HepG2 (cell line): ENCODE measurements around the gene ZNF474. TPM values are rescaled to one million over a fixed set of nuclear protein-coding genes. Genes with fewer than 3 reads are reported as not detected.

ENCODE experiments used
- ATAC-seq: fragments of 200-7000 bp; cut with Tn5 transposase; 3 replicates; pipeline ENCODE4 v1.9.1; 2020; ENCODE audit warnings: mild to moderate bottlenecking, moderate library complexity
- BruUV-seq: library from RNA; stranded (reverse); fragments of 400-500 nt; replicated peaks from 2 replicates; lab custom pipeline; 2021; lab: Mats Ljungman, UMichigan
- CTCF ChIA-PET: fragments of 300-600 bp; formaldehyde crosslinking; extraction: SDS; loops from one replicate; lab custom pipeline; 2021; ENCODE audit warnings: low total read pairs, inconsistent platforms, low intra/inter-chr PET ratio; lab: Yijun Ruan, JAX
- POLR2A ChIA-PET: fragments of 350-600 bp; sonication (Branson Sonifier 250); formaldehyde crosslinking; loops from one replicate; lab custom pipeline; 2020; ENCODE audit warnings: antibody characterized with exemption, inconsistent platforms; lab: Yijun Ruan, JAX
- DNase-seq: peaks from one replicate; pipeline ENCODE4 v3.0.0-alpha.2; 2015; ENCODE audit warnings: low spot score
- FAIRE-seq: peaks from 3 replicates; lab custom pipeline; 2011; peaks lifted over from hg19 to GRCh38; lab: Jason Lieb, UNC
- H2AFZ ChIP-seq: one replicate; pipeline ENCODE4 v1.6.1; 2011; ENCODE audit warnings: low read length, inconsistent platforms
- H3K27ac ChIP-seq: fragments of 300-600 bp; 3 replicates; pipeline ENCODE4 v1.8.0; 2011; ENCODE audit warnings: mixed run types, mild to moderate bottlenecking, mixed read lengths, low read length, inconsistent platforms; ENCODE audit not compliant: insufficient read depth; ENCODE audit errors: extremely low read length
- H3K27me3 ChIP-seq, 2 experiments: fragments of 200-600 bp in 1 of 2; 2 replicates in 1 of 2; 3 replicates in 1 of 2; pipeline versions ENCODE4 v1.6.0 to v1.8.0; 2011; ENCODE audit warnings: low read length in 2 of 2, mild to moderate bottlenecking in 2 of 2, moderate library complexity in 2 of 2, inconsistent platforms in 1 of 2; ENCODE audit not compliant: insufficient read depth in 2 of 2, control insufficient read depth in 1 of 2
- H3K36me3 ChIP-seq, 2 experiments: fragments of 200-600 bp in 1 of 2; replicated peaks in 1 of 2; 2 replicates in 1 of 2; 3 replicates in 1 of 2; pipeline versions ENCODE4 v1.5.1 to v1.8.0; 2011; ENCODE audit warnings: low read length in 2 of 2, inconsistent platforms in 1 of 2; ENCODE audit not compliant: insufficient read depth in 2 of 2, control insufficient read depth in 1 of 2
- H3K4me1 ChIP-seq: 2 replicates; pipeline ENCODE4 v1.5.1; 2012; ENCODE audit warnings: low read length, inconsistent platforms; ENCODE audit not compliant: insufficient read depth
- H3K4me2 ChIP-seq: 2 replicates; pipeline ENCODE4 v1.6.0; 2011; ENCODE audit warnings: low read depth, low read length, inconsistent platforms
- H3K4me3 ChIP-seq, 3 experiments: fragments of 200-600 bp in 1 of 3; sonication (generic), shearing (Covaris generic) in 1 of 3; replicated peaks in 1 of 3; 2 replicates each; pipeline ENCODE4 v1.5.1; 2011 to 2016; ENCODE audit warnings: low read length in 3 of 3, inconsistent platforms in 2 of 3, low read depth in 2 of 3, mild to moderate bottlenecking in 2 of 3, control low read depth in 1 of 3, mixed read lengths in 1 of 3; ENCODE audit not compliant: insufficient read depth in 1 of 3
- H3K79me2 ChIP-seq: one replicate; pipeline ENCODE4 v1.6.1; 2011; ENCODE audit warnings: low read length, inconsistent platforms; ENCODE audit not compliant: insufficient read depth
- H3K9ac ChIP-seq: 2 replicates; pipeline ENCODE4 v1.6.0; 2011; ENCODE audit warnings: mild to moderate bottlenecking, low read depth, low read length, inconsistent platforms; ENCODE audit not compliant: insufficient read depth
- H3K9me3 ChIP-seq: 2 replicates; pipeline ENCODE4 v1.5.1; 2012; ENCODE audit warnings: mild to moderate bottlenecking, low read length
- H4K20me1 ChIP-seq: 2 replicates; pipeline ENCODE4 v1.6.0; 2011; ENCODE audit warnings: inconsistent platforms, mild to moderate bottlenecking, low read length, moderate library complexity; ENCODE audit not compliant: insufficient read depth
- FOXK2 ChIP-seq: fragments of 450-650 bp; IDR thresholded peaks from 2 replicates; pipeline ENCODE4 v1.6.1; 2016
- MAX ChIP-seq: IDR thresholded peaks from 2 replicates; pipeline ENCODE4 v1.6.1; 2012; ENCODE audit warnings: inconsistent platforms
- MBNL3 ChIP-seq: fragments of 250-450 bp; sonication (Bioruptor Pico); conservative IDR thresholded peaks from 2 replicates; pipeline ENCODE4 v1.8.0; 2022; ENCODE audit warnings: mild to moderate bottlenecking, inconsistent platforms
- SMC3 ChIP-seq: IDR thresholded peaks from 2 replicates; pipeline ENCODE4 v1.6.1; 2011; ENCODE audit warnings: low read length, improper control_type of control experiment
- STAG1 ChIP-seq: sonication (generic); formaldehyde crosslinking; IDR thresholded peaks from 2 replicates; pipeline ENCODE4 v1.4.0; 2020; ENCODE audit warnings: missing genetic modification reagents
- XBP1 ChIP-seq: sonication (generic); formaldehyde crosslinking; IDR thresholded peaks from 2 replicates; pipeline ENCODE4 v1.5.0; 2020; ENCODE audit warnings: missing genetic modification reagents
- ZNF30 ChIP-seq: sonication (generic); formaldehyde crosslinking; IDR thresholded peaks from 2 replicates; pipeline ENCODE4 v1.5.0; 2020; ENCODE audit warnings: mild to moderate bottlenecking, missing genetic modification reagents
- WGBS: methylation state at CpG from one replicate; pipeline ENCODE4 v1.1.6; 2017; ENCODE audit warnings: low lambda C conversion rate; 5-methylcytosine and 5-hydroxymethylcytosine counted together
- in situ Hi-C: cut with HindIII; loops from 2 replicates; pipeline ENCODE4 v1.10.0; 2017; ENCODE audit warnings: low pct_unique_long_range_greater_than_20kb; ENCODE audit not compliant: extremely low pct_ligation_motif_present
- intact Hi-C: fragments of 100-400 bp; cut with micrococcal nuclease; formaldehyde crosslinking; loops from one replicate; pipeline ENCODE4 v1.10.0; 2022; ENCODE audit not compliant: unreplicated experiment
- polyA plus RNA-seq, 8 experiments: library from polyadenylated mRNA; depleted of rRNA in 3 of 8; stranded (reverse) in 7 of 8; unstranded in 1 of 8; fragments of >200 nt; fragmentation: Illumina TruSeq in 4 of 8; extraction: Trizol in 4 of 8; gene quantifications; 2 replicates each; pipeline versions ENCODE4 v1.2.1 to v1.2.3, GENCODE V29; 2011 to 2016; ENCODE audit warnings: low read depth in 4 of 8, missing spikeins in 1 of 8, mixed read lengths in 1 of 8; ENCODE audit not compliant: insufficient read depth in 1 of 8
- total RNA-seq, 5 experiments: library from RNA; depleted of rRNA; stranded (reverse); fragments of >200 nt; fragmentation: Illumina TruSeq; extraction: Trizol; gene quantifications; 2 replicates each; pipeline ENCODE4 v1.2.3, GENCODE V29; 2016; ENCODE audit warnings: low read depth in 1 of 5
- TF ChIP-seq, protein P1 (sequence below): sonication (generic); formaldehyde crosslinking; IDR thresholded peaks from 2 replicates; pipeline ENCODE4 v1.5.0; 2020; ENCODE audit warnings: mild to moderate bottlenecking, missing genetic modification reagents, moderate library complexity

ZNF474 gene
- total and polyA plus RNA-seq, 2 of the 13 experiments (the other 11 are each of a cell fraction or from before 2014, with no cell fraction given), result 0.07 TPM; not detected in 1

DNA sequence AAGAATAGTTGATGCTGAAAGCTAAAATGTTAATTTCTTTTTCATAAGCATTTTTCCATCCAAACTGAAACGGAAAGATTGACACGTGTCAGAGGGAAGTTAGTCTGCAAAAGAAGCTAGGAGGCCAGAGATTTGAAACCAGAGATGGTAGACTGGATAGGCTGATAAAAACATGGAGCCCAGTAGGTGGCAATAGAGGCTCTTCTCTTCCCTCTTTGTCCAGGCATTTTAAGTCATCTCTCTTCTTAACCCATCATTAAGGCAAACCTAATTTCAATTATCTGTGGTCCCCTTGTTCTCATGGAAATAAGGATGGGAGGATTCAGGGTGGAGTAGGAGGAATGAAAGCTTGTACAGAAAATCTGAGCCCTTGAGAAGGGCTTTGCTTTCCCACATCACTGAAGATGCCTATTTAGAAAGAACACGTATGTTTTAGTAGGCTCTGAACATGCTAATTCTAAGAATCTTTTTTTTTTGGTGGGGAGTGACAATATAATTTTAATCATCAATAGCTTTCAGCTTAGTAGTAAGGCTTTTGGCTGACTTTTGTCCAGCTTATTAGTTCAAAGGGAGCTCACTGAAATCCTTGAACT lies 66.6 kb downstream of the ZNF474 start:
- Histone ChIP-seq H3K27me3 (no peaks in the 10 kb centered on the region), H3K4me3 (no peak overlapping the region), H3K27ac (no peak overlapping the region), H3K4me1 (no peaks in the 10 kb centered on the region), H3K9me3 (no peaks in the 10 kb centered on the region), H3K4me2 (no peak overlapping the region), H3K9ac (no peak overlapping the region), H2AFZ (no peak overlapping the region), H3K36me3 (no peaks in the 10 kb centered on the region), H3K79me2 (no peaks in the 10 kb centered on the region), H4K20me1 (no peaks in the 10 kb centered on the region)
- in situ Hi-C loops (no loop called here), intact Hi-C loops (loop anchor here (5.0 kb wide), 1 partner anchor 296 kb away; no protein-coding TSS in a partner anchor)
- ChIA-PET POLR2A (no interaction called here), CTCF (interaction anchor here (1.1 kb wide), 1 partner anchor 220 kb away, joined by 5 read pairs; no protein-coding TSS in a partner anchor)
- FAIRE-seq (peak; percentile 21), ATAC-seq (peak; percentile 85), DNase-seq (peak; percentile 11)
- WGBS, result 4% methylated on average over 3 of the region's 3 CpGs
- no peak for TF ChIP-seq FOXK2
- TF ChIP-seq, protein P1, sequence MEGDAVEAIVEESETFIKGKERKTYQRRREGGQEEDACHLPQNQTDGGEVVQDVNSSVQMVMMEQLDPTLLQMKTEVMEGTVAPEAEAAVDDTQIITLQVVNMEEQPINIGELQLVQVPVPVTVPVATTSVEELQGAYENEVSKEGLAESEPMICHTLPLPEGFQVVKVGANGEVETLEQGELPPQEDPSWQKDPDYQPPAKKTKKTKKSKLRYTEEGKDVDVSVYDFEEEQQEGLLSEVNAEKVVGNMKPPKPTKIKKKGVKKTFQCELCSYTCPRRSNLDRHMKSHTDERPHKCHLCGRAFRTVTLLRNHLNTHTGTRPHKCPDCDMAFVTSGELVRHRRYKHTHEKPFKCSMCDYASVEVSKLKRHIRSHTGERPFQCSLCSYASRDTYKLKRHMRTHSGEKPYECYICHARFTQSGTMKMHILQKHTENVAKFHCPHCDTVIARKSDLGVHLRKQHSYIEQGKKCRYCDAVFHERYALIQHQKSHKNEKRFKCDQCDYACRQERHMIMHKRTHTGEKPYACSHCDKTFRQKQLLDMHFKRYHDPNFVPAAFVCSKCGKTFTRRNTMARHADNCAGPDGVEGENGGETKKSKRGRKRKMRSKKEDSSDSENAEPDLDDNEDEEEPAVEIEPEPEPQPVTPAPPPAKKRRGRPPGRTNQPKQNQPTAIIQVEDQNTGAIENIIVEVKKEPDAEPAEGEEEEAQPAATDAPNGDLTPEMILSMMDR (CRISPR knock-in tag), result peak; percentile 58
- no peak for TF ChIP-seq MAX
- TF ChIP-seq ZNF30 (CRISPR knock-in tag), result no peak
- no peak for TF ChIP-seq XBP1 (CRISPR knock-in tag)
- TF ChIP-seq STAG1 (CRISPR knock-in tag), result peak; percentile 55
- 0 out of 2 replicates have a peak, but pooled peaks have one; percentile 15 for TF ChIP-seq SMC3
- TF ChIP-seq MBNL3 (CRISPR knock-in tag), result no peak
- no TSS peak for BruUV-seq
